ENCODE results near the gene LMTK2.

DNA sequence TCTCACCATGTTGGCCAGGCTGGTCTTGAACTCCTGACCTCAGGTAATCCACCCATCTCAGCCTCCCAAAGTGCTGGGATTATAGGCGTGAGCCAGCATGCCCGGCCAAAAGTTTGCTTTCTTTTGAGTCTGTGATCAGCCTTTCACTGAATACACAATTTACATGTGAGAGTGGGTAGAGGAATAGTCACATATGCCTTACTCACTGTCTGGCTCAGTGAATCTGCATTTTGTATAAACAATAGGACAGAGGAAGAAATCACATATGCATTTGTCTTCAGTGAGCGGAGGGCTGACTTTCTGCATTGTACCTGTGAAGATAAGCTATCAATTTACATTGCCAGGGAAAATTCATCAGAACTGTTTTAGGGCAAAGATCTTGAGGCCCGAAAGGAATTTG is 147.9 kb downstream of the LMTK2 start:
- TF ChIP-seq, protein P1, sequence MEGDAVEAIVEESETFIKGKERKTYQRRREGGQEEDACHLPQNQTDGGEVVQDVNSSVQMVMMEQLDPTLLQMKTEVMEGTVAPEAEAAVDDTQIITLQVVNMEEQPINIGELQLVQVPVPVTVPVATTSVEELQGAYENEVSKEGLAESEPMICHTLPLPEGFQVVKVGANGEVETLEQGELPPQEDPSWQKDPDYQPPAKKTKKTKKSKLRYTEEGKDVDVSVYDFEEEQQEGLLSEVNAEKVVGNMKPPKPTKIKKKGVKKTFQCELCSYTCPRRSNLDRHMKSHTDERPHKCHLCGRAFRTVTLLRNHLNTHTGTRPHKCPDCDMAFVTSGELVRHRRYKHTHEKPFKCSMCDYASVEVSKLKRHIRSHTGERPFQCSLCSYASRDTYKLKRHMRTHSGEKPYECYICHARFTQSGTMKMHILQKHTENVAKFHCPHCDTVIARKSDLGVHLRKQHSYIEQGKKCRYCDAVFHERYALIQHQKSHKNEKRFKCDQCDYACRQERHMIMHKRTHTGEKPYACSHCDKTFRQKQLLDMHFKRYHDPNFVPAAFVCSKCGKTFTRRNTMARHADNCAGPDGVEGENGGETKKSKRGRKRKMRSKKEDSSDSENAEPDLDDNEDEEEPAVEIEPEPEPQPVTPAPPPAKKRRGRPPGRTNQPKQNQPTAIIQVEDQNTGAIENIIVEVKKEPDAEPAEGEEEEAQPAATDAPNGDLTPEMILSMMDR (IDR thresholded peaks at IDR 0.05): no peak
- no peak for TF ChIP-seq POLR2A (IDR thresholded peaks at IDR 0.05)

Data from sigmoid colon (tissue), 3 donors.